ENCODE measurements around the gene DIDO1. TPM values are rescaled to one million over a fixed set of nuclear protein-coding genes. Genes with fewer than 3 reads are reported as not detected.

The DIDO1 gene
- total and polyA plus RNA-seq, 2 of the 4 experiments (the other 2 are of a cell fraction): 21.8 to 28.1 TPM

DNA sequence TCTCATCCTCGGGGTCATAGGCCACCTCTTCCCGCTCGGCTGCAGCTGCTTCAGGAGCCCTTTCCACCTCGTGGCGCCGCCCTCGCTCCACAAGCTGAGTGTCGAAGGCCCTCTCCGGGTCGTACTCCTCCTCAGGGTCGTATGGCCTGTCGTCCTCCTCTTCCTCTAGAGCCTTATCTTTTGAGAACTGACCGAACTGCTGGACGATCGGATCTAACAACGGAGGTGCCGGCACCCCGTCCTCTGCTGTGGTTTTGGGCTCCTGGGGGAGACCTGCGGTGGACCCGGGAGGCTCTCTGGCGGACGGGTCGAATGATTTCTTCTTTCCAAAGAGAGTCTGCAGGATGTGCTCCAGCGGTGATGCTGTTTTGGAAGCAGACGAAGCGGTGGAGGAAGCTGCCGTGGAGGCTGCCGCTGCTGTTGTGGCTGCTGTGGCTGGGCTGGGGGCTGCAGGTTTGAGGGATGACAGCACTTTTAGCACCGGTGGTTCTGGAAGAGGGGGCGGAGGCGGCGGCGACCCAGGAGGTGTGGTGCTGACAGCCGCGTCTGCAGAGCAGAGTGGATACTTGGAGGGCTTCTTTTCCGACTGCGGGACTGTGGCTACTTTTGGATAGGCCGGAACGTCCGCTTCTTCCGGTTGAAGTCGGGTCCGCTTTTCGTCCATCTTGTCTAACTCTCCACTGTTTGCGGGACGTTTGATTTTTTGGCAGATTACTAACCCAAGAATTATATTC is 44.5 kb downstream of the DIDO1 start:
- Histone ChIP-seq H3K9ac (ENCODE audit: low read depth, low read length) (no peak overlapping the region), H2AFZ (replicated peaks; ENCODE audit: low read length, poor library complexity) (peak overlapping the region; percentile 32), H3K27ac (ENCODE audit: insufficient read depth, low read length) (no peak overlapping the region), H2BK20ac (ENCODE audit: low read depth, low read length) (no peak overlapping the region), H3K4me1 (ENCODE audit: control insufficient read depth, insufficient read depth, low read length) (peaks cover 7% of the 10 kb centered on the region), H2BK5ac (ENCODE audit: low read depth, low read length, poor library complexity, severe bottlenecking) (no peak overlapping the region), H2BK15ac (ENCODE audit: low read depth, low read length) (no peak overlapping the region), H3K79me1 (ENCODE audit: low read depth in 1 of 2, low read length in 2 of 2) (peaks cover 0 to 8% of the 10 kb centered on the region in 2 experiments; a peak in 2 of 4 replicates), H3K9me3 (ENCODE audit: control insufficient read depth, insufficient read depth, low read length) (no peaks in the 10 kb centered on the region), H4K91ac (ENCODE audit: insufficient read depth, low read depth, low read length) (no peak overlapping the region), H3K4ac (ENCODE audit: low read depth, low read length) (no peak overlapping the region), H3K36me3 (ENCODE audit: control insufficient read depth, insufficient read depth, low read length) (peaks cover 21% of the 10 kb centered on the region), H4K20me1 (ENCODE audit: insufficient read depth, low read length) (peaks cover 7% of the 10 kb centered on the region; the same call in 1 of the 2 replicates), H3K23ac (ENCODE audit: low read depth, low read length) (no peak overlapping the region), H3K4me3 (ENCODE audit: insufficient read depth, low read depth, low read length) (no peak overlapping the region), H2AK5ac (ENCODE audit: low read depth, low read length) (no peak overlapping the region), H3K18ac (ENCODE audit: low read depth, low read length) (no peak overlapping the region), H4K5ac (ENCODE audit: low read depth, low read length) (no peak overlapping the region), H3K56ac (ENCODE audit: extremely low read depth, insufficient read depth, low read length) (no peak overlapping the region), H3K9me1 (ENCODE audit: insufficient read depth, low read length) (peaks cover 2% of the 10 kb centered on the region; the same call in 1 of the 2 replicates), H2BK120ac (ENCODE audit: low read depth, low read length) (no peak overlapping the region), H3K4me2 (ENCODE audit: low read depth, low read length) (no peak overlapping the region), H3K14ac (replicated peaks; ENCODE audit: low read depth, low read length) (no peak overlapping the region), H3K27me3 (ENCODE audit: control insufficient read depth, insufficient read depth, low read length) (no peaks in the 10 kb centered on the region), H4K8ac (ENCODE audit: low read depth in 2 of 2, low read length in 2 of 2) (no peak overlapping the region), H2AK9ac (replicated peaks; ENCODE audit: low read depth, low read length, poor library complexity) (no peak overlapping the region)
- ChIA-PET POLR2A (ENCODE audit: unreplicated experiment) (no interaction called here), CTCF (no interaction called here)
- intact Hi-C loops (cut with micrococcal nuclease) (no loop called here), in situ Hi-C loops (cut with MboI; ENCODE audit: low sequenced_read_pairs) (no loop called here), dilution Hi-C loops (cut with HindIII; ENCODE audit: low sequenced_read_pairs, unreplicated experiment) (no loop called here)
- DNase-seq (no peak), ATAC-seq (ENCODE audit: low read depth) (no peak)
- no TSS peak for BruUV-seq (replicated peaks)
- TF ChIP-seq MXI1 (IDR thresholded peaks at IDR 0.05; ENCODE audit: borderline replicate concordance, low read depth, low read length): no peak
- no peak for TF ChIP-seq RAD21 (IDR thresholded peaks at IDR 0.05; ENCODE audit: low read length)
- no peak for TF ChIP-seq NFE2L2 (IDR thresholded peaks at IDR 0.05; ENCODE audit: low read depth, low read length)
- TF ChIP-seq CHD1 (IDR thresholded peaks at IDR 0.05; ENCODE audit: low read depth, low read length): no peak
- no peak for TF ChIP-seq RCOR1 (IDR thresholded peaks at IDR 0.05; ENCODE audit: insufficient replicate concordance, low read length)
- TF ChIP-seq SMC3 (IDR thresholded peaks at IDR 0.05; ENCODE audit: low read depth, low read length): no peak
- TF ChIP-seq, protein P1, sequence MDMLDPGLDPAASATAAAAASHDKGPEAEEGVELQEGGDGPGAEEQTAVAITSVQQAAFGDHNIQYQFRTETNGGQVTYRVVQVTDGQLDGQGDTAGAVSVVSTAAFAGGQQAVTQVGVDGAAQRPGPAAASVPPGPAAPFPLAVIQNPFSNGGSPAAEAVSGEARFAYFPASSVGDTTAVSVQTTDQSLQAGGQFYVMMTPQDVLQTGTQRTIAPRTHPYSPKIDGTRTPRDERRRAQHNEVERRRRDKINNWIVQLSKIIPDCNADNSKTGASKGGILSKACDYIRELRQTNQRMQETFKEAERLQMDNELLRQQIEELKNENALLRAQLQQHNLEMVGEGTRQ (IDR thresholded peaks at IDR 0.05; ENCODE audit: low read depth, low read length): no peak
- TF ChIP-seq, protein P2, sequence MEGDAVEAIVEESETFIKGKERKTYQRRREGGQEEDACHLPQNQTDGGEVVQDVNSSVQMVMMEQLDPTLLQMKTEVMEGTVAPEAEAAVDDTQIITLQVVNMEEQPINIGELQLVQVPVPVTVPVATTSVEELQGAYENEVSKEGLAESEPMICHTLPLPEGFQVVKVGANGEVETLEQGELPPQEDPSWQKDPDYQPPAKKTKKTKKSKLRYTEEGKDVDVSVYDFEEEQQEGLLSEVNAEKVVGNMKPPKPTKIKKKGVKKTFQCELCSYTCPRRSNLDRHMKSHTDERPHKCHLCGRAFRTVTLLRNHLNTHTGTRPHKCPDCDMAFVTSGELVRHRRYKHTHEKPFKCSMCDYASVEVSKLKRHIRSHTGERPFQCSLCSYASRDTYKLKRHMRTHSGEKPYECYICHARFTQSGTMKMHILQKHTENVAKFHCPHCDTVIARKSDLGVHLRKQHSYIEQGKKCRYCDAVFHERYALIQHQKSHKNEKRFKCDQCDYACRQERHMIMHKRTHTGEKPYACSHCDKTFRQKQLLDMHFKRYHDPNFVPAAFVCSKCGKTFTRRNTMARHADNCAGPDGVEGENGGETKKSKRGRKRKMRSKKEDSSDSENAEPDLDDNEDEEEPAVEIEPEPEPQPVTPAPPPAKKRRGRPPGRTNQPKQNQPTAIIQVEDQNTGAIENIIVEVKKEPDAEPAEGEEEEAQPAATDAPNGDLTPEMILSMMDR (conservative IDR thresholded peaks at IDR 0.05; ENCODE audit: low read depth, low read length): no peak
- TF ChIP-seq CEBPB (IDR thresholded peaks at IDR 0.05; ENCODE audit: low read depth, low read length): no peak
- no peak for TF ChIP-seq POLR2A (IDR thresholded peaks at IDR 0.05; ENCODE audit: low read depth, low read length)
- TF ChIP-seq FOS (IDR thresholded peaks at IDR 0.05; ENCODE audit: low read depth, low read length): no peak
- TF ChIP-seq ELK1 (IDR thresholded peaks at IDR 0.05; ENCODE audit: borderline replicate concordance, low read depth, low read length): no peak
- TF ChIP-seq MAZ (IDR thresholded peaks at IDR 0.05; ENCODE audit: borderline replicate concordance, low read depth, low read length): no peak
- TF ChIP-seq RFX5 (IDR thresholded peaks at IDR 0.05; ENCODE audit: low read depth, low read length): no peak
- no peak for TF ChIP-seq BHLHE40 (IDR thresholded peaks at IDR 0.05; ENCODE audit: low read depth, low read length)
- TF ChIP-seq MAFK (IDR thresholded peaks at IDR 0.05; ENCODE audit: low read depth, low read length): no peak
- WGBS, 2 experiments (ENCODE audit: extremely low coverage in 2 of 2, insufficient read length in 1 of 2): 92% methylated on average over 35 of the region's 46 CpGs; no CpG with 5 or more reads in 1 of the 2 experiments

Measured in IMR-90 (cell line).